HG03097 (cell line): ENCODE measurements around the gene TCAP.

Experiments
- ATAC-seq: cut with Tn5 transposase; IDR thresholded peaks from one replicate; pipeline ENCODE4 v1.9.1; 2021; ENCODE audit not compliant: unreplicated experiment, low FRiP score

Gene TCAP

DNA sequence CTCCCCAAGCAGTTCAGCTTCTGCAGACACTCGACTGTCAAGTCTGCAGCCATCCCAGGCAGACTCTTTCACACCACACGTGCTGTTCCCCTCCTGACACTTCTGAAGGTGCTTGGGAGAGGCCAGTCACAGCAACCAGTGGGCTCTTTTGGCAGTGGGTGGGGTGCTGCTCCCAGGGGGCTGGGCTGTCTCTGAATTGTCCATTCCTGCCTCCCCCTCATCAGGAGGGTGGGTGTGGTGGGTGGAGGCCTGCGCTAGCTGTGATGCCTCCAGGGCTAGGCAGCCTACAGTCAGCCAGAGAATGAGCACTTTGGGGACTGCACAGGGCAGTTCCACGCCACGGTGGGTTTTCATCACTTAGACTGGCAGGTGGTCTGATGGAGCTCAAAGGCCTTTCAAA, 17.9 kb upstream of the TCAP start:
- ATAC-seq, result no peak

DNA sequence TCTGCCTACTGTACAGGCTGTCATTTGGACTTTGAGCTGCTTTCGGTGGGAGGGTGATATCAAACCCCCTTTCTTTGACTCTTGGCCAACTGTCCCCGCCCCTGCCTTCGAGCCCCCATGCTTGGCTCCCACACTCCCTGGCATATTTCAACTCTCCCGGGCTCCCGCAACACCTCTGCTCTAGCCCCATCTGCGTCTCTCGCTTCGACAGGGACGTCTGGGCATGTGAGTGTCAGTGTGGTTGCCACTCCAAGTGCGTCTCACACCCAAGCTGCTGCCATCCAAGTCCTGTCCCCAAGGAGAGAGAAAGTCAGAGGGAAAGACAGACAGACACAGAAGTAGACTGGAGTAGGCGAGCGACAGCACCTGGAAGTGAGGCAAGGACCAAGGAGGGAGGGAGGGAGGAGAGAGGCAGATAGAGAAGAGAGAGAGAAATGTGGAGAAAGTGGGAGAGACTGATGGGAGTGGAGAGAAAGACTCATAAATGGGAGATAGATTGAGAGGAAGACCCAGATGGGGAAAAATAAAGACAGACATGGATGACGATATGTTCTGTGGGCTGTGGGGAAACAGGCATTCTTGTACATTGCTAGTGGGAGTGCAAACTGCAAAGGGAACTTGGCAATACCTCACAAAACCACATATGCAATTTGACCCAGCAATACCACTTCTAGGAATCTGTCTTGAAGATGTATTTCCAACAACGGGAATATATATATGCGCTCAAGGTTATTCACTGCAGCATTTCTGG, 16.4 kb upstream of the TCAP start:
- ATAC-seq, result no peak

DNA sequence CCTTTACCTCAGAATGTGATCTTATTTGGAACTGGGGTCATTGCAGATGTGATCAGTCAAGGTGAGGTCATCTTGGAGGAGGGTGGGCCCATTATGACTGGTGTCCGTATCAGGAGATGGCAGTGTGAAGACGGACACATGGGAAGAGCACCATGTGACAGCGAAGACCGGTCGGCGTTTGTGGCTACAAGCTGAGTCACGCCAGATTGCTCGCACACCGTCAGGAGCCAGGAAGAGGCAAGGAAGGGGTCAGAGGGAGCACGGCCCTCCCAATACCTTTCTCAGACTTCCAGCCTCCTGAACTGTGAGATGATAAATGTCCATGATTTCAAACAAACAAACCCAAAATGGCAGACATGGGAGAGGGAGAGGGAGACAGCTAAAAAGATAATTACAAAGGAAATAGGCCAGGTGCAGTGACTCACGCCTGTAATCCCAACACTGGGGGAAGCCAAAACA, 15.0 kb upstream of the TCAP start:
- no peak for ATAC-seq

DNA sequence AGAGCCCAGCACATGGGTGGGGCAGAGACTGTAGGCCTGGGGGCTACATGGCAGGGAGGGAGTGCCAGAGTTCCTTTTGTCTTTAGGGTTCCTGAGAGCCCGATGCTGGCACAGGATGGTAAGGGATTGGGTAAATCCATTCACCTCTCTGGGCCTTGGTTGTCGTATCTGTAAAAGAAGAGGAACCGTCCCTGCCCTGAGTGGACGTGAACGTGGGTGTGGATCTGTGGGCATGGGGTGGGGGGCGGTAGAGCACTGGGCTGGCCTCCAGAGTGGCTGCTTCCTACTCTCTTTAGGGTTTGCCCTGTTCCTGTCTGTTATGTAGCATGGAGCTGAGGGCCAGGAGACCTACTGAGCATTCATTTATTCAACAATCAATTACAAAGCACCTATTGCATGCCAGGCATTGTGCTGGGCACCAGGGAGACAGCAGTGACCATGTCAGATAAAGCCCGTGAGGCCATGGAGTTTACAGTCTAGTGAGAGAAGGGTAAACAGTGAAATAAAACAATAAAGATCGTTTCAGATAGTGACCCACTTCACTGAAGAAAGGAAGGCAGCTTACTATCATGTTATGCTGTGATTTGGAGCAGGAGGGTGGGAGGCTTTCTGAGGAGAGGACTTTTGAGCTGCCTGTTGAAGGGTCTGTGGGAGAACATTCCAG, 13.1 kb upstream of the TCAP start:
- no peak for ATAC-seq

- ATAC-seq, result no peak
Measured at GRCh38 chr17:39652587-39653315, 12.4 kb upstream of the TCAP start.

DNA sequence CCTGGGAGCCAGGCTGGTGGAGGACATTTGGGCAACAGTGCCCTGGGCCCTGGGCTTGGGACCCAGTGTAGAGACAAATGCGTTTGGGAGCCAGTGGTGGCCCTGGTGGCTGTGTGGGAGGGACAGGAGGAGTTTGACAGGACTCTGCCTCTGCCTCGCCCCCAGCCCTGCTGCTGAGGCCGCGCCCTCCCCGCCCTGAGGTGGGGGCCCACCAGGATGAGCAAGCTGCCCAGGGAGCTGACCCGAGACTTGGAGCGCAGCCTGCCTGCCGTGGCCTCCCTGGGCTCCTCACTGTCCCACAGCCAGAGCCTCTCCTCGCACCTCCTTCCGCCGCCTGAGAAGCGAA, 11.9 kb upstream of the TCAP start:
- ATAC-seq, result no peak

GRCh38 chr17:39653662-39654331, 11.4 kb upstream of the TCAP start:
- ATAC-seq, result no peak

DNA sequence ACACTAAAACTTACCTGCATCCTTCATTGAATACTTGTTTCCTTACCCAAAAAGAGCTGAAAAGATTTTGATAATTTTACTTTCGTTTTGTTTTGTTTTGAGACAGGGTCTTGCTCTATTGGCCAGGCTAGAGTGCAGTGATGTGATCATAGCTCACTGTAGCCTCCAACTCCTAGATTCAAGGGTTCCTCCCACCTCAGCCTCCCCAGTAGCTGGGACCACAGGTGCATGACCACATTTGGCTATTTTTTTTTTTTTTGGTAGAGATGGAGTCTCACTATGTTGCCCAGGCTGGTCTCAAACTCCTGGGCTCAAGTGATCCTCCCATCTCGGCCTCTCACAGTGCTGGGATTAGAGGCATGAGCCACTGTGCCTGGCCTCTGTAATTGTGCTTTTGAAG, 10.0 kb upstream of the TCAP start:
- no peak for ATAC-seq

DNA sequence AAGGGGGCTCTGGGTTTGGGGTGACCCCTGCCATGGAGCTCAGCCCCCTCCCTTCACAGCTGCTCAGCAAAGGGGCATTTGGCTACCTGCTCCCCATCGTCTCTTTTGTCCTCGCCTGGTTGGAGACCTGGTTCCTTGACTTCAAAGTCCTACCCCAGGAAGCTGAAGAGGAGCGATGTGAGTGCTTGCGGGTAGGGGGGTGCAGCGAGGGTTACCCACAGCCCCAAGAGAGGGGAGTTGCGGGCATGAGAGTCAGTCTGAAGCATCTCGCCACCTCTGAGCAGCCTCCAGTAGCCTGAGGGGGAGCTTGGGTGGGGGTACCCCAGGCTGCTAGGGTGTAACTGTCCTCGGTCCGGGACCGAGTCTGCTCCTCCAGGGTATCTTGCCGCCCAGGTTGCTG, 6.8 kb upstream of the TCAP start:
- no peak for ATAC-seq

GRCh38 chr17:39658760-39659159, 6.4 kb upstream of the TCAP start:
- no peak for ATAC-seq

GRCh38 chr17:39659279-39660010, 5.7 kb upstream of the TCAP start:
- ATAC-seq, result no peak

DNA sequence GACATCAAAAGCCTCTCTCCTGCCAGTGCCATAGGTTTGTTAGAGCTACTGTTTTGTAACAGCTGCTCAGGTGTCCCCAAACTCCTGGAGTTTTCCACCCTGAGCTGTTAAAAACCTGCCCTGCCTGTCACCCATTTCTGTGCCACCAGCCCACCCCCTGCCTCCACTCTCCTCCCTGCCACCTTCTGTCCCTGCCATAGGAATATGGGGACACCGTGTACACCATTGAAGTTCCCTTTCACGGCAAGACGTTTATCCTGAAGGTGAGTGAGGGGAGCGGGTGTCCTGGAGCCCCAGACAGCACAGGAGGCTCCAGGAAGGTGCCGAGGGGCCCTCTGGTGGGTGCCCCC, 5.2 kb upstream of the TCAP start:
- no peak for ATAC-seq

DNA sequence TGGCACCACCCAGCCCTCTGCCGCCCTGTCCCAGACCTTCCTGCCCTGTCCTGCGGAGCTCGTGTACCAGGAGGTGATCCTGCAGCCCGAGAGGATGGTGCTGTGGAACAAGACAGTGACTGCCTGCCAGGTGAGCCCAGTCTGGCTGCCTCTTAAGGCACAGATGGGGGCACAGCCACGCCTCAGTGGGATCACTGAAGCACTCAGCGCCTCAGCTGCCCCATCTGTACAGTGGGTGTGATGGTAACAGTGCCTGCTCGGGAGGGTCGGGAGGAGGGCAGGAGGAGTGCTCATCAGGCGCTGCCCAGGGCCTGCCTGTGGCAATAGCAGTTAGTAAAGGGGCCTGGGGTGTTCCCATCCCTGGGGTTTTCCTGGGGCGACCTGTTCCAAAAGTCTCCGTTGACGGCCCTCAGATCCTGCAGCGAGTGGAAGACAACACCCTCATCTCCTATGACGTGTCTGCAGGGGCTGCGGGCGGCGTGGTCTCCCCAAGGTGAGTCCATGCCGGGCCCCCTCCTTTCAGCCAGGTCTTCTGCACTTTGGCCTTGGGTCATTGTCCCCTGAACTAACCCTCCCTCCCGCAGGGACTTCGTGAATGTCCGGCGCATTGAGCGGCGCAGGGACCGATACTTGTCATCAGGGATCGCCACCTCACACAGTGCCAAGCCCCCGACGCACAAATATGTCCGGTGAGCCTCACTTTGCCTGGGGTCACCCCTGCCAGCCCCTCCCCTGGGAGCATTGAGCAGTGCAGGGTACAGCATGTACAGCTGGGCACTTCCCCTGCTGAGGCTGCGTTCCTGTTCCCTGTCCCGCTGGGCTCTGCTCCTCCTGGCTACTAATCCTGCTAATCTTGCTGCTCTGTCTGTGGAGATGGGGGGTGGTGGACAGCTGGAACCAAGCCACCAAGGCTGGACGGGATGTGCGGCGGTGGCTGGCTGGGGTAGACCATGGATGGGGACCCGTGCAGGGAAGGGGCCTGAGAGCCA, 4.5 kb upstream of the TCAP start:
- ATAC-seq, result no peak

DNA sequence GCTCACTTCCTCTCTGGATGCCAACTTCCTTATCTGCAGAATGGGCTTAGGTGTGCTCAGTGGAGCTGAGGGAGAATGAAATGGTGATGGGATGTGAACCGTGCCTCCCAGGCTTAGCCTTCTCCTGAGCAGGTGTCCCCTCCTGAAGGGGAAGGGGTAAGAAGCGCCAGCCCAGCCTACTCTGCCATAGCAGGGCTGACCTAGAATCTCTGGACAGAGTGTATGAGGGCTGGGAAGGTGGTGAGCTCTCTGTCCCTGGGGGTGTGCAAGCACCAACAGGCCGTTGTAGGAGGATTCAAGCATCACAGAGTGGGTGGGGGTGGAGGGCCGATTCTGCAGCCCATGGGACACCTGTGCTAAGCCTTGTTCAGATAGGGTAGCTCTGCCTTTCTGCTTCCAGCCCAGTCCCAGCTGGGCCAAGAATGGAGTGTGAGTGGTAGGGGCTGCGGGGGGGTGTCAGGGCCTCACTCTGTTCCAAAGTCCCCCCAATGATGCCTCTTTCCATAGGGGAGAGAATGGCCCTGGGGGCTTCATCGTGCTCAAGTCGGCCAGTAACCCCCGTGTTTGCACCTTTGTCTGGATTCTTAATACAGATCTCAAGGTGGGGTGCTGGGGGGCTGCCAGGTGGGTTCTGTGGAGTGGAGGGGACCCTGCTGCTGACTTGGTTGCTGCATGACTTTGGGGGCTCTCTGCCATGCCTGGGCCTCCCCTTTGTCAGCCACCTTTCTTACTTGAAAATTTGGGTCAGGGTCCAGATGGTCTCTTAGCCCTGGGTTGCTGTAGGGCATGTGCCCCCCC, 3.2 kb upstream of the TCAP start:
- no peak for ATAC-seq

DNA sequence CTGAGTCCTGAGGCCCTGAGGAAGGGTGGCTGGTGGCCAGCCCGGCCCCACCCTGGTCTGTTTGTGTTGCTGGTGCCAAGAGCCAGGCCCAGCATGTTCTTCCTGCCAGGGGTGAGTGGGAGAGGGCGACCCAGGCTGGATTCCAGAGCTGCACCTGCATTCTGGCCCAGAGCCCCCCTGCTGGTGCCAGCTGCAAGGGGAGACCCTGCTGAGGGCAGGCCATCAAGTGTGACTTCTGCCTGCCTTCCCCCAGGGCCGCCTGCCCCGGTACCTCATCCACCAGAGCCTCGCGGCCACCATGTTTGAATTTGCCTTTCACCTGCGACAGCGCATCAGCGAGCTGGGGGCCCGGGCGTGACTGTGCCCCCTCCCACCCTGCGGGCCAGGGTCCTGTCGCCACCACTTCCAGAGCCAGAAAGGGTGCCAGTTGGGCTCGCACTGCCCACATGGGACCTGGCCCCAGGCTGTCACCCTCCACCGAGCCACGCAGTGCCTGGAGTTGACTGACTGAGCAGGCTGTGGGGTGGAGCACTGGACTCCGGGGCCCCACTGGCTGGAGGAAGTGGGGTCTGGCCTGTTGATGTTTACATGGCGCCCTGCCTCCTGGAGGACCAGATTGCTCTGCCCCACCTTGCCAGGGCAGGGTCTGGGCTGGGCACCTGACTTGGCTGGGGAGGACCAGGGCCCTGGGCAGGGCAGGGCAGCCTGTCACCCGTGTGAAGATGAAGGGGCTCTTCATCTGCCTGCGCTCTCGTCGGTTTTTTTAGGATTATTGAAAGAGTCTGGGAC, 2.4 kb upstream of the TCAP start:
- ATAC-seq, result no peak

- ATAC-seq, result no peak
Measured at GRCh38 chr17:39663340-39663687, 1.8 kb upstream of the TCAP start.

- no peak for ATAC-seq
Measured at GRCh38 chr17:39663688-39664580, 1.2 kb upstream of the TCAP start.
